Thyroid gland (tissue), 4 donors: Measurements from ENCODE around the gene PYY. TPM values are rescaled to one million over a fixed set of nuclear protein-coding genes. Genes with fewer than 3 reads are reported as not detected.

Source experiments
- DNase-seq, 2 donors: peaks; one replicate each; pipeline ENCODE4 v3.0.0-alpha.2; 2019
- H3K27ac ChIP-seq, 3 donors: fragments of 200-600 bp; sonication (generic); 1 replicate in 2 of 3; 2 replicates in 1 of 3; pipeline ENCODE4 v1.5.1; 2016 to 2019; ENCODE audit warnings: mild to moderate bottlenecking in 1 of 3, moderate library complexity in 1 of 3
- H3K27me3 ChIP-seq: fragments of 200-600 bp; sonication (generic); one replicate; pipeline ENCODE4 v1.5.1; 2019
- H3K36me3 ChIP-seq, 2 donors: fragments of 200-600 bp; sonication (generic); one replicate each; pipeline ENCODE4 v1.5.1; 2016 to 2019
- H3K4me1 ChIP-seq, 2 donors: fragments of 200-600 bp; sonication (generic); one replicate each; pipeline ENCODE4 v1.5.1; 2017 to 2019
- H3K4me3 ChIP-seq, 3 donors: fragments of 200-600 bp; sonication (generic); replicated peaks in 1 of 3; 1 replicate in 2 of 3; 2 replicates in 1 of 3; pipeline ENCODE4 v1.5.1; 2016; ENCODE audit warnings: mild to moderate bottlenecking in 1 of 3
- H3K9me3 ChIP-seq: fragments of 200-600 bp; sonication (generic); one replicate; pipeline ENCODE4 v1.5.1; 2017
- POLR2A ChIP-seq, 2 donors: fragments of 450-650 bp; IDR thresholded peaks; one replicate each; pipeline ENCODE4 v1.6.1; 2017; ENCODE audit warnings: antibody characterized with exemption in 2 of 2, mild to moderate bottlenecking in 2 of 2, moderate library complexity in 1 of 2
- WGBS, 2 donors: methylation state at CpG; one replicate each; pipeline ENCODE4 v1.1.5; 2017; 5-methylcytosine and 5-hydroxymethylcytosine counted together
- intact Hi-C: fragments of 100-400 bp; cut with DNase I; formaldehyde crosslinking; loops from one replicate; pipeline ENCODE4 v1.15.1; 2023
- total RNA-seq, 4 donors: library from RNA; depleted of rRNA; stranded (reverse); fragments of >200 nt; gene quantifications; one replicate each; pipeline ENCODE4 v1.2.3, GENCODE V29; 2016
- TF ChIP-seq, protein P1 (sequence below), 6 experiments: fragments of 200-600 bp in 3 of 6; fragments of 450-650 bp in 3 of 6; sonication (generic) in 3 of 6; IDR thresholded peaks; one replicate each; pipeline ENCODE4 v1.5.1; 2016 to 2019; ENCODE audit warnings: antibody characterized with exemption in 6 of 6, mild to moderate bottlenecking in 2 of 6, inconsistent platforms in 1 of 6, moderate library complexity in 1 of 6

PYY gene
- total RNA-seq, 4 donors from 2014 or later, result 2.2 TPM; not detected in 3

DNA sequence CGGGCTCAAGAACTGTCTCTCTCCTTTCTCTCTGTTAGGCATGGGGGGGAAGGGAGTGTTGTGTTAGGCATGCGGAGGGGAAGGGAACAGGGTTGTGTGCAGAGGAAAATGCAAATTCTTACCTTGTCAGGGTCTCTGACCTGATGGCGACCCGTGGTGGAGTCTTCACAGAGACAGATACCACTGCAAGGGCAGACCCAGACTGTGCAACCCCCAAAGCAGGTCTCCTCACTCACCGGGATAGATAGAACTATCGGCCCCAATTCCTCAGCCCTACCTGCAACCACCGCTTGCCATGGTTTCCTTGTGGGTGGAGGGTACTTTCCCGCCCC, 36.8 kb downstream of the PYY start:
- Histone ChIP-seq H3K27me3 (no peaks in the 10 kb centered on the region), H3K27ac (no peak overlapping the region), H3K4me3 (no peak overlapping the region), H3K4me1 (peaks cover 8 to 12% of the 10 kb centered on the region in 2 donors), H3K9me3 (no peaks in the 10 kb centered on the region), H3K36me3 (no peaks in the 10 kb centered on the region)
- TF ChIP-seq, protein P1, sequence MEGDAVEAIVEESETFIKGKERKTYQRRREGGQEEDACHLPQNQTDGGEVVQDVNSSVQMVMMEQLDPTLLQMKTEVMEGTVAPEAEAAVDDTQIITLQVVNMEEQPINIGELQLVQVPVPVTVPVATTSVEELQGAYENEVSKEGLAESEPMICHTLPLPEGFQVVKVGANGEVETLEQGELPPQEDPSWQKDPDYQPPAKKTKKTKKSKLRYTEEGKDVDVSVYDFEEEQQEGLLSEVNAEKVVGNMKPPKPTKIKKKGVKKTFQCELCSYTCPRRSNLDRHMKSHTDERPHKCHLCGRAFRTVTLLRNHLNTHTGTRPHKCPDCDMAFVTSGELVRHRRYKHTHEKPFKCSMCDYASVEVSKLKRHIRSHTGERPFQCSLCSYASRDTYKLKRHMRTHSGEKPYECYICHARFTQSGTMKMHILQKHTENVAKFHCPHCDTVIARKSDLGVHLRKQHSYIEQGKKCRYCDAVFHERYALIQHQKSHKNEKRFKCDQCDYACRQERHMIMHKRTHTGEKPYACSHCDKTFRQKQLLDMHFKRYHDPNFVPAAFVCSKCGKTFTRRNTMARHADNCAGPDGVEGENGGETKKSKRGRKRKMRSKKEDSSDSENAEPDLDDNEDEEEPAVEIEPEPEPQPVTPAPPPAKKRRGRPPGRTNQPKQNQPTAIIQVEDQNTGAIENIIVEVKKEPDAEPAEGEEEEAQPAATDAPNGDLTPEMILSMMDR (IDR thresholded peaks at IDR 0.05), result no peak
- intact Hi-C loops, result no loop called here
- WGBS, 2 donors, result 63 to 68% methylated on average over 8 of the region's 8 CpGs
- no peak for DNase-seq

DNA sequence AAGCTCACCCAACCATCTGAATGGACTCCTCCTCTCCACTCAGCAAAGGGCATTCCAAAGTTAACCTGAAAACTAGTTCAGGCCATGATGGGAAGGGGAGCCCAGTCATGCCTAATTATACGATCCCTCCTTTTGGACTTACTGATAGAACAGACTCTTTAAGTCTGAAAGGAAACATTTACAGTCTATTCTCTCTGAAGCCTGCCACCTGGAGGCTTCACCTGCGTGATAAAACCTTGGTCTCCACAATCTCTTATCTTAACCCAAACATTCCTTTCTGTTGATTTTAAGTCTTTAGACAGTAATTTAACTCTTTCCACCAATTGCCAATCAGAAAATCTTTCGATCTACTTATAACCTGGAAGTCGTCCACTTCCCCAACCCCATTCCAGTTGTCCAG, 37.4 kb downstream of the PYY start:
- no peak for DNase-seq
- Histone ChIP-seq H3K9me3 (no peaks in the 10 kb centered on the region), H3K27ac (no peak overlapping the region), H3K27me3 (no peaks in the 10 kb centered on the region), H3K36me3 (no peaks in the 10 kb centered on the region), H3K4me3 (no peak overlapping the region), H3K4me1 (peaks cover 8 to 12% of the 10 kb centered on the region in 2 donors)
- 68 to 71% methylated on average over 4 of the region's 4 CpGs for WGBS, 2 donors
- TF ChIP-seq, protein P1 (IDR thresholded peaks at IDR 0.05), result no peak
- no peak for TF ChIP-seq POLR2A (IDR thresholded peaks at IDR 0.05)
- intact Hi-C loops, result no loop called here

DNA sequence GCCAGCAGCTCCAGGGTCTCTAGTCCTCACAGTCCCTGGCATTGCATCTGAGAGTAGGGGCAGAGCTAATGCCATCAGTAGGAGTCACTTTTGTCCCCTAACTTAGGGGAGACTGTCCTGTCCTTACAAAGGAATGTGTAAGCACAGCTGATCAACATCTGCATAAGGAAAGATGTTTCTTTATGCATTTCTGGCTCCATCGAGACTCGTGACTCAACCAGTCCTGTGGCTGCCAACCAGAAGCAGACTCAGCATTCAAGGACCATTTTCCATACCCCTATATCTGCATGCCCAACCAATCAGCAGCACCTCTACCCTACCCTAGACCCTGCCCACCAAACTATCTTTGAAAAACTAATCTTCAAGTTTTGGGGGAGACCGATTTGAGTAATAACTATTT, 38.2 kb downstream of the PYY start:
- 72 to 83% methylated on average over 3 of the region's 3 CpGs for WGBS, 2 donors
- H3K4me1 ChIP-seq, result peaks cover 8 to 12% of the 10 kb centered on the region in 2 donors
- no peak overlapping the region for H3K4me3 ChIP-seq
- H3K27me3 ChIP-seq, result no peaks in the 10 kb centered on the region
- no peak for TF ChIP-seq POLR2A (IDR thresholded peaks at IDR 0.05)
- TF ChIP-seq, protein P1 (IDR thresholded peaks at IDR 0.05), result no peak
- H3K9me3 ChIP-seq, result no peaks in the 10 kb centered on the region
- H3K36me3 ChIP-seq, result no peaks in the 10 kb centered on the region
- DNase-seq, result no peak
- intact Hi-C loops, result no loop called here
- no peak overlapping the region for H3K27ac ChIP-seq

DNA sequence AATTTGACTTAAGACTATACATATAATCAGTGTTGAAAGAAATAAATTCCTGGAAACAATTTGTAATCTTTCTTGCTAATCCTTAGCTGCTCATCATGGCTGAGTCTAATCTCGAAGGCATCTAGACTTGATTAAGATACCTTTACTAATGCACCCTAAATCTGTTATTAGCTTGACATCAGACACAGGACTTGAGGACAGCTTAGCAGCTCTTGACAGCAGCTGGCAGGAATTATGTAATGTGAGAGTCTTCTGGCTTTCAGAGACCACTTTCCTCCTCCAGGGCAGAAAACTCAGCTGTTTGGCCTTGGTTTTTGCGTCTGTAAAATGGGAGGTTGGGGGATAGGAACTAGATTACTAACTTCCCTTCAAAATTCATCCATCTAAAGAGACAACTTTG, 39.3 kb downstream of the PYY start:
- Histone ChIP-seq H3K9me3 (no peaks in the 10 kb centered on the region), H3K27me3 (no peaks in the 10 kb centered on the region), H3K36me3 (no peaks in the 10 kb centered on the region), H3K4me1 (peaks cover 8 to 12% of the 10 kb centered on the region in 2 donors), H3K27ac (no peak overlapping the region), H3K4me3 (no peak overlapping the region)
- intact Hi-C loops, result no loop called here
- WGBS, 2 donors, result 79 to 90% methylated on average over 2 of the region's 2 CpGs
- no peak for DNase-seq
- TF ChIP-seq, protein P1 (IDR thresholded peaks at IDR 0.05), result no peak
- no peak for TF ChIP-seq POLR2A (IDR thresholded peaks at IDR 0.05)

DNA sequence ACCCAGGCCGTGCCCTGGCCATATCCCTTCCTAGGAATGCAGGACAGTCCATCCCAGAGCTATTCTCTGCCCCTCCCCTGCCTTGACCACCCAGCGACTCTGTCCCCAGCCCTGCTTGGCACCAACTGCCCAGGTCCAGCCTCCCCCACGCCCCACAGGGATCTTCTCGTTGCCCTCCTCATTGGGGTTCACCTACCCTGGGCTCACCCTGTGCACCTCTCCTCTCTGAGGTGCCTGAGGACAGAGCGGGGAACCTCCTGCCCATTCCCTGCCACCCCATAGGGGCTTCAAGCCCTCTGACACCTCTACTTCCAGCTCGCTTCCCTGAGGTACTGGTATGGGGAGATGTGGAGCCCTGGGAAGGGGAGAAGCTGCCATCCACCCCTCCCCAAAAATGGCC, 40.2 kb downstream of the PYY start:
- no peak for TF ChIP-seq POLR2A (IDR thresholded peaks at IDR 0.05)
- TF ChIP-seq, protein P1 (IDR thresholded peaks at IDR 0.05), result no peak
- H3K27me3 ChIP-seq, result no peaks in the 10 kb centered on the region
- WGBS, 2 donors, result 78 to 93% methylated on average over 4 to 6 of the region's 6 CpGs
- H3K9me3 ChIP-seq, result no peaks in the 10 kb centered on the region
- H3K27ac ChIP-seq, result no peak overlapping the region
- peaks cover 8 to 12% of the 10 kb centered on the region in 2 donors for H3K4me1 ChIP-seq
- DNase-seq, result no peak
- no peaks in the 10 kb centered on the region for H3K36me3 ChIP-seq
- intact Hi-C loops, result no loop called here
- H3K4me3 ChIP-seq, result no peak overlapping the region
